NB4 (cell line): ENCODE data around the gene FAM43B.

Source experiments
- CTCF ChIP-seq: IDR thresholded peaks from one replicate; pipeline ENCODE4 v1.5.1; 2012; ENCODE audit warnings: low read depth, low read length
- POLR2A ChIP-seq: IDR thresholded peaks from 2 replicates; pipeline ENCODE4 v1.6.1; 2011; ENCODE audit warnings: mild to moderate bottlenecking; ENCODE audit not compliant: insufficient read length; ENCODE audit errors: extremely low read depth
- TF ChIP-seq, protein P1 (sequence below): IDR thresholded peaks from 2 replicates; pipeline ENCODE4 v1.6.1; 2011; ENCODE audit warnings: low read depth, low read length

DNA sequence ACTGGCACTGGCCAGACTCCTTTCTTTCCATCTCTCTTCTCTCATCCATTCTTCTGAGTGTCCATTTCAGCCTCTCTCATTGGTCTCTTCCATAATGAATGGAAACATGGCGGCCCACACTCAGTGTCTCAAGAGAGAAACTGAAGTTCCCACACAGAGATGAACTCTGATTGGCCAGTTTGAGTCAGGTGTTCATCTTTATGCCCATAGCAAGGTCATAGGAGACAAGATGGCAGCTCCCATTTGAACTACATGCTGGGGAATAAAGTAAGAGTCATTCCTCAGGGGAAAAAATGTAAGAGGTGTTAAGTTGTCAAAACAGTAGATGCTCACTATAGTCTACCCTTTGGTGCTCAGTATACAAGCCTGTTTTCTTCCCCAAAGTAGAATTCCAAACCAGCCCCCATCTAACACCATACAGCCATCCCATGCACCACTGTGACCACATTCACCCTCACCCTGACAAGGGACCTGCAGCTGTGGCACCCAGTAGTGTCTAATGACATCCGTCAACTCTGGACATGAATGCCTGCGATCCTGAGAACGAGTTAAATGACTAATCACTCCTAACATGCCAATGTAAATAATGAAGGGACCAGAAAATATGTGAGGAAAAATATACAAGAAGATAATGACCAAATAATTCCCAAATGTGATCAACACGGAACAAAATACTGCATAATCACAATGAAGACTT is 48.9 kb downstream of the FAM43B start:
- TF ChIP-seq CTCF, result no peak
- no peak for TF ChIP-seq POLR2A
- TF ChIP-seq, protein P1, sequence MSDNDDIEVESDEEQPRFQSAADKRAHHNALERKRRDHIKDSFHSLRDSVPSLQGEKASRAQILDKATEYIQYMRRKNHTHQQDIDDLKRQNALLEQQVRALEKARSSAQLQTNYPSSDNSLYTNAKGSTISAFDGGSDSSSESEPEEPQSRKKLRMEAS, result no peak
